Measurements from ENCODE around the gene DIPK1B.

- TF ChIP-seq CTCF (IDR thresholded peaks at IDR 0.05) (no peak), EP300 (IDR thresholded peaks at IDR 0.05) (no peak)
Measured at GRCh38 chr9:136676920-136677686, 35.3 kb upstream of the DIPK1B start.
